ENCODE data around the gene NUFIP1.
"Not testable (repeated sequence)": the region's sequence is repeated elsewhere in the genome, so short reads cannot be mapped to it uniquely, and the experiment has no call there.

NUFIP1 gene

DNA sequence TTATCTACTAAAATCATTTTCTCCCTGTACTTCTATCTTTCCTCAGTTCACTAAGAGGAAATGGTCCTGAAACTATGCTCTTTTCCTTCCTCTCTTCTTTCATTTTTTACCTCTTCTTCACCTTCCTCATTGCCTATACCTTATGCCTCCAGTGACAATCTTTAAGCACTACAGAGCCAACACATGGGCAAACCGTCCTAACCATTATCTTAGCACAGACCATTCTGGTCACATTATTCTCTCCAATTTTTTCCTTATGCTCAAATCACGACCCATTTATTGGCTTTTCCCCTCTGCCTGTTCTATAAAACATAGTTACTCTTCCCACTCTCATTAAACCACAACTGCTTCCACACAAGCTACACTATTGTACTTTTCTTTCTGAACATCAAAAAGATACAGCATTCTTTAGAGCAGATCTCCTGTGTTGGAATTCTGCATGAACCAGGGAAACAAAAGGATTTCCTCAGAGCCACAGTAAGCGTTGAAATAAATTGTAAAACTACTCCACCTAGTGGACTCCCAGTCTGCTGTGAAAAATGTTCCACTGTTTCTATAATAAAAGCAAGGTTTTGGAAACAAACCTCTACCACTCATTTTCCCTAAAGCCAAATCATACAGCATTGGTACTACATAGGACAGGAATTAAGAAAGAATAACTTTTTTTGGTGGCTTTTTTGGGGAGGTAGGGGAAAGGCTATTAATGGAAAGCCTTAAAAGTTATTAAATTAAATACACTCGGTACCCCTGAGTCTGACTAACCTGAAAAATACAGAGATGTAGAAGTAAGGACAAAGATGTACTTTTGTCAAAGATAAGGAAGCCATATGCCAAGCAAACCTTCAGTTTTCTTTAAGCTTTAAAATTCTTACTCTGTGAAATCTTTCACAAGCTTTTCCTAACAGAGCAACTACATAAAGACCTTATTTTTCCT is 19.5 kb downstream of the NUFIP1 start:
- DNase-seq (ENCODE audit: low read depth) = peak; percentile 64

GRCh38 chr13:44968434-44968815 is 20.8 kb downstream of the NUFIP1 start:
- DNase-seq (ENCODE audit: low read depth) = no peak

GRCh38 chr13:44967704-44968433 is 21.4 kb downstream of the NUFIP1 start:
- DNase-seq (ENCODE audit: low read depth) = peak; percentile 54

GRCh38 chr13:44961997-44962396 is 27.3 kb downstream of the NUFIP1 start:
- no peak for DNase-seq (ENCODE audit: low read depth)

DNA sequence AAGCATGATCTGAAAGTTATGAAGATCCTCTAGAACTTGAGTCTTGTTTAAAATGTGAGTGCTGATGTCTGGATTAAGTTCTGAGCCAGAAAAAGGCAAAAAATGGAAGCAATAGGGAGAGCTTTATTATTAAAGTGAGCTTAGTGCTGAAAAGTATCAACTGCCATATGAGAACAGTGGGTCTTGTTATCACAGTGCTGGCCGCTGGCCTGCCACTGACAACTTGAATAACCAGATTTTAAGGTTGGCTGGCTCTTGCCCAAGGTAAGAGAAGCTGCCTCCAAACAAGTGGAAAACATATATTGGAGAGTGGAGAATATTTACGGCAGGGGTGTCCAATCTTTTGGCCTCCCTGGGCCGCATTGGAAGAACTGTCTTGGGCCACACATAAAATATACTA is 33.9 kb downstream of the NUFIP1 start:
- no peak for DNase-seq (ENCODE audit: low read depth)

- DNase-seq (ENCODE audit: low read depth) = no peak
Observed at GRCh38 chr13:44954224-44954623, 35.0 kb downstream of the NUFIP1 start.

DNA sequence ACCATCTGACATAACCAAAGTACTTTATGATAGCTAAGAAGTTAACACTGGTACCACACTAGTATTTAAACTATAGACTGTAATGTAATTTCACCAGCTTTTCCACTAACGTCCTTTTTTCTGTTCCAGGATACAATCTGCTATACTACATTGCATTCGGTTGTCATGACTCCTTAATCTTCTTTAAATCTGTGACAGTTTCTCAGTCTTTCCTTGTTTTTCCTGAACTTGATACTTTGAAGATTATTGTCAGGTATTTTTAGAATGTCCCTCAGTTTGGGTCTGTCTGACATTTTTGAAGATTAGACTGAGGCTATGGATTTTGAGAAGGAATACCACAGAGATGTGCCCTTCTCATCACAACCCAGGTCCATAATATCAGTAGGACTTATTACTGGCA is 36.6 kb downstream of the NUFIP1 start:
- DNase-seq (ENCODE audit: low read depth) = no peak

GRCh38 chr13:44951184-44951583 is 38.1 kb downstream of the NUFIP1 start:
- DNase-seq (ENCODE audit: low read depth) = peak; percentile 47

GRCh38 chr13:44943411-44943810 is 45.9 kb downstream of the NUFIP1 start:
- not testable (repeated sequence) for DNase-seq (ENCODE audit: low read depth)

DNA sequence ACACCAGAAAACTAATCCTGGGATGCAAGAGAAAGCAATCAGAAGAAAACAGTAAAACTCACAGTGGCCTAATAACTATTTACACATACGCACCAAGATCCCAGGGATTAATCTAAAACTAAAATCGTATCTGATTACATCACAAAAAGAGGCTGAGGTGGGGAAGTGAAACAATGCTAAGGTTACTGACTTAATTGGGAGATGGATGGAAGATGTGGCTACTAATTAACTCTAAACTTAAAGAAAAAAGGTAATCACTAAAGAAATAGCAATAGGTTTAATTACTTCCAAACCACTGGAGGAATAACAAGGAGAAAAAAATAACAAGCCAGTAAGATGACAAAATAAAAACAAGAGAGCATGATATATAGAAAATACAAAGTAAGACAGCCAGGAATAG is 50.4 kb downstream of the NUFIP1 start:
- no peak for DNase-seq (ENCODE audit: low read depth)

GRCh38 chr13:44936246-44936645 is 53.0 kb downstream of the NUFIP1 start:
- DNase-seq (ENCODE audit: low read depth) = peak; percentile 22

- peak; percentile 78 for DNase-seq (ENCODE audit: low read depth)
Observed at GRCh38 chr13:44934724-44935123, 54.5 kb downstream of the NUFIP1 start.

DNA sequence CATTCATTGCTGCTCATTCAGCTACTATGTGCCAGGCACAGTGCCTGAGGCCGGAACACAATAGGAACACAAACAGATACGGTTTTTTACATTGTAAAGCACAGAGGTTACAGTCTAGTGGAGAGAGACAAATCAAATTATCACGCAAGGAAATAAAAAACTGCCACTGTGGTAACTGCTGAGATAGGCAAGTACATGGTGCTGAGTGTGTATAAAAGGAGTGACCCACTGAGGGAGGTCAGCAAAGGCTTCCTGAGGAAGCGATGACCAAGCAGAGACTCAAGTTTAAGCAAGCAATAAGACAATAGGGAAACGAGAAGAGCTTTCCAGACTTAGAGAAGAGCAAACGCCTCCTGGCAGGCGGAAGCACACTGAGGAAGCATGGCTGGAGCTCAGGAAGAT is 56.4 kb downstream of the NUFIP1 start:
- DNase-seq (ENCODE audit: low read depth) = peak; percentile 57

DNA sequence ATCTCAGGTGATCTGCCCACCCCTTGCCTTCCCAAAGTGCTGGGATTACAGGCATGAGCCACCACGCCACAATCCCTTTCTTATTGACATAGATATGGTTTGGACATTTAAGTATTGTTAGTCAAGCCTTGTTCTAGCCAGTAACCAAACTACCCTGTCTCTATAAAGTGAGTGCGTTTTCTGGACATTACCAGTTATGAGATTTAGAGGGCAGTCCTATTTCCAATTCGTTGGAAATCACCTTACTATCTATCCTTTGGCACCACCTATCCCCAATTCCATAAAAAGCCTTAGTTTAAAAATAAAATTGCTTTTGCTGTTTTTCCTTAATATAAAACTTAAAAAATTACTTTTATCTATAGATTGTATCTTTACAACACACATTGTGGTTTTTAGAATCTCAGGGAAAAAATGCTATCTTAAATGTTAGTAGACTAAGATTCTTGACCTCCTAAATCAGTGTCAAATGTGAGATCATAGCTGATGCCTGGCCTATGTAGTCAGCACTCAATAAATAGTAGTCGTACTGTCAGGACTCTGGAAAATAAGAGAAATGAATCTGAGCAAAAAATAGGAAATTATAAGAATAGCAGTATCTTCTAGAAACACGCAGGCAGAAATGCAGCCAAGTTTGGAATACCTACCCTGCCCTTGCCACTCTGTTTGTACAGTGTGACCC is 57.0 kb downstream of the NUFIP1 start:
- DNase-seq (ENCODE audit: low read depth) = peak; percentile 87

DNA sequence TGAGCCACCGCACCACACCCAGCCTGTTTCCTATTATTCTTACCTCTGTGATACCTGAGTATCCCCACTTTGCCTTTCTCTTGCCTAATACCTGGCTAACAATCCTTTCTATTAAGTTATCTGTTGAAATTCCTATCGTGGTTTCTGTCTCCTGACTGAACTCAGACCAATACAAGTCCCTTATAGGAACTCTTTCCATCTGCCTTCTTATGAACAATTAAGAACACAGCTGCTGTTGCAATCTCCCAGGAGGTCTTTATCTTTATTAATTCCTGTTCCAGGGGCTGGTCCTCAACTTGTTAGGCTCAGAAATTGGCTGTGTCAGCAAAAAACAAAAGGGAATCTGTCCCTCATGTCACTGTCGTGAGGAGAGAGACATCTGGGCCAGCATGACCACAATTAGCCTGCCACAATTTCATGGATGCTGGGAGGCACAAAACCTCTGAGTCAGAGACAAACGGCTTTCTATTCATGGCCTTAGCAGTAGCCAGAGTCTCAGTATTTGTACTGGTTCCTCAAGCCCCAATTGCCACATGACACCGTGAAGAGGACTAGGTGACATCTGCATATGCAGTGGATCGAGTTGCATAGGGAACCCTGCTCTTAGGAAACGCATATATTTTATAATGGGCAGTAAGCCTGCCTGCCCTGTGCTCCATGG is 58.2 kb downstream of the NUFIP1 start:
- DNase-seq (ENCODE audit: low read depth) = peak; percentile 44

DNA sequence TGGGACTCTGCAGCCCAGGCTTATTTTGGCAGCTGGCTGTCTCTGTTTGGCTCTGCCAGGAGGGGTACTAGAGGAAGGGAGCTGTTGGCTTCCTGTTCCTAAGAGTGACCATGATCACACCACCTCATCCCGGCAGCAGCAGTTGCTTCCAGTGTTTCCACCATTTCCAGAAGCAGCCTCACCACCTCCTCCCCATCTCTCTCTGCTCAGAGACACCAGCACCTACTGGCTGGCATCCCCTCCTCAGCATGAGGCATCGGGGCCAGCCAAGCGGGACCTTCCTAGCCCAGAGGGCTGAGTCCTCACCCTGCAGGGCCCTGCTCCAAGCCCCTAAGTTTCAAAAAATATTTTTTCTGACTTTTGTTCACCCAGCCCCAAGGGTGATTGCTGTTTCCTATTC is 59.0 kb downstream of the NUFIP1 start:
- no peak for DNase-seq (ENCODE audit: low read depth)

GRCh38 chr13:44929692-44930091 is 59.6 kb downstream of the NUFIP1 start:
- DNase-seq (ENCODE audit: low read depth) = no peak

DNA sequence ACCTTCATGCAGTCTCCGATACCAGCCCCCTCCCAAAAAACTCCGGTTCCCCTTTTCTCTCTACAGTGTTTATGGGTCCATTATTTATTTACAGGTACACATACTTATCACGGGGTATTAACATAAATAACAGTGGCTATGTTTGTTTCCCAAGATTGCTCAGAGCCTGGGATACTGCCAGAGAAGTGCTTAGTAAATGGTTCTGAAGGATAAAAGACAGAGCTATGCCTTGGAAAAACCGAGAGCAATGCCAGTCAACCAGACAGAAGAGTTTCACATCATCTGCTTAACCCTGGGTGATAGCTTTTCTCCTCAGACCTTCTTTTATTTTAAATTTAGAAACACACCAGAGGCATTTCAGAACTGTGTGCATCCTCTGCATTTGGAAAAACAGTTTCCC is 61.3 kb downstream of the NUFIP1 start:
- DNase-seq (ENCODE audit: low read depth) = peak; percentile 79

DNA sequence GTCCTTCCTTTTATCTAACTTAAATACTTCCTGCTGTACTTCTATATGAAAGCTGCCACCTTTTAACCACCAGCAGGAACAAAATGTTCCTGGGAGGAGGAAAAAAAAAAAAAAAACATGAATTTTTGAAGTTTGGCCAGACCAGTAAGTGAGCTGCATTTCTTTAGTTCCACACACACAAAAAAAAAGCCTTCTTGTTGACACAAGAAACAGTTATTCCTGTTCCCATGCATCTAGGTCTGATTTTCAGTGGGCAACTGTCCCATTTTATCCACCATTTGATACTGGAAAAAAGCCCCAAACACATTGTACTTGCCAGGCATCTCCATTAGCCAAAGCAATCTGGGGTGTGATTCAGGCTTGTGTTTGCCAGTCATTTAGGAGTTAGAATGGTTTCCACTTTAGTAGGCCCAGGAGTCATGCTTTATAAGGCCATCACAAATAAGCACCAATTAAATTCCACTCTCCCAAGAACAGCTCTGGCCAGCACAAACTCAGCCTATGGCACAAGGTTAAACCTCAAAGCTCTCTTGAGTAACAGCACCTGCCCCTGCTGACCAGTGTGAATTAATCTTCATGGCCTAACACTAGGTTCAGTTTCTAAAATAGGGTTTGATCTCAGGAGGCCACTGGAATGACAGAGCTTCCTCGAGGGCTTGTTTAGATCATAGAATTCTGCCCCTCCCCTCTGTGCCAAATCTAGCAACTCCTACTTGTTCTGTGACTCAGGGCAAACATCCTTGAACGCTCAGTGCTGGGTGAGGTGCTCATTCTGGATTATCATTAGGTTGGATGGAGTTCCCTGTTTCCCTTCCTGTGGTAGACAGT is 67.1 kb downstream of the NUFIP1 start:
- DNase-seq (ENCODE audit: low read depth) = peak; percentile 100

- DNase-seq (ENCODE audit: low read depth) = peak; percentile 71
Observed at GRCh38 chr13:44921246-44921877, 67.9 kb downstream of the NUFIP1 start.

- no peak for DNase-seq (ENCODE audit: low read depth)
Observed at GRCh38 chr13:44920013-44920412, 69.3 kb downstream of the NUFIP1 start.

Measured in amniotic epithelial cell (primary cell).